HG02840 (cell line): ENCODE measurements around the gene BBC3.

Experiments used
- ATAC-seq: cut with Tn5 transposase; IDR thresholded peaks from one replicate; pipeline ENCODE4 v1.9.1; 2021; ENCODE audit warnings: mild to moderate bottlenecking, moderate library complexity, moderate number of reproducible peaks; ENCODE audit not compliant: unreplicated experiment, low FRiP score

Gene BBC3

GRCh38 chr19:47203254-47203653 lies 27.7 kb downstream of the BBC3 start:
- ATAC-seq = no peak

- ATAC-seq = no peak
Measured at GRCh38 chr19:47200530-47200929, 30.5 kb downstream of the BBC3 start.

GRCh38 chr19:47197141-47197540 lies 33.9 kb downstream of the BBC3 start:
- no peak for ATAC-seq

DNA sequence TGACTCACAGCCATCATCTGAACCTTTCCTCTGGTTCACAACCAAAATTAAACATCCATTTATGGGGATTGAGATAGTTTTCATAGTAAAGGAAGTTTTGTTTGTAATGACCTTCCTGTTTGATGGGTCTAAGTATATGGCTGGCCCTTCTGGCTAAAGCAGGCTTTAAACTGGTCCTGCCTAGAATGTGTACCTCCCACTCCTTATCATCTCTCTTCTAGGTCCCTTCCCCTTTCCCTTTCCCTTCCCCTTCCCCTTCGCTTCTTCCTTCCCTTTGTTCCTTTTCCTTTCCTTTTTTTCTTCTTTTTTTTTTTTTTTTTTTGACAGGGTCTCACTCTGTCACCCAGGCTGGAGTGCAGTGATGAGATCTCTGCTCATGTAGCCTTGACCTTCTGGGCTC lies 35.6 kb downstream of the BBC3 start:
- no peak for ATAC-seq

DNA sequence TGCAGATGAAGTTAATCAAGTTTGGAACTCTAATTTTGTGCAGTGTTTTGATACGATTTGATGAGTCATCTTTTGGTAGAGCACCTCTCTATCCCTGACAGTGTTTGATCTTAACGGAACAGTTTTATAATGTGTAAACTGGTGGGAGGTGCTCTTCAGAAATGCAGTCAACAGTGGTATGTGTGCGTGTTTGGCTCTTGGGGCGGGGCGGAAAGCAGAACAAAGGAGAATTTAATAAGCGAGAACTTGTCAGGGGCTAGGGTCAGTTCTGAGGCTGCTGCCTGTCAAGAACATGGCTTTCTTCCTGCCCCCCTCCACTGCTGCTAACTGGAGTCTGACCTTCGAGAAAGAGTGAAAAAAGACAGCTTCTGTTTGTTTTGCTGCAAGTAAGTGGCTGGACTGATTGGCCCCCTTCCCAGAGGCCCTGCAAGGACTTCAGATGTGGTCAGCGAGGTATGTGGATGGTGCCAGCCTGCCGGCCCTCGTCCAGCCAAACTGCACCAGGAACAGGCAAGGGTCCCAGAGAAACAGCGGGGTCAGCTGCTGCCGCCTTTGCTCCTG lies 40.8 kb downstream of the BBC3 start:
- ATAC-seq = no peak

GRCh38 chr19:47188507-47189033 lies 42.4 kb downstream of the BBC3 start:
- ATAC-seq = no peak

- ATAC-seq = no peak
Measured at GRCh38 chr19:47187797-47188196, 43.2 kb downstream of the BBC3 start.

DNA sequence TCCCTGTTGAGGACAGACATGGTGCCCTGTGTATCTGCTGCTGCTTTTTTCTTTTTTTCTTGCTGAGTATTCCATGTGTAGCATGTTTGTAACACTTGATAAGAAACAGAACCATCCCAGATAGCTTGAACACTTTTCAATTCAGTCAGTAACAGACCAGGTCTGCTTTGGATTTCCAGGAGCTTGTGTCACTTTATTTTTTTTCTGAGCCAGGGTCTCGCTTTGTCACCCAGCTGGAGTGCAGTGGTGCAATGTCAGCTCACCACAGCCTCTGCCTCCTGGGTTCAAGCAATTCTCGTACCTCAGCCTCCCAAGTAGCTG lies 43.7 kb downstream of the BBC3 start:
- no peak for ATAC-seq

DNA sequence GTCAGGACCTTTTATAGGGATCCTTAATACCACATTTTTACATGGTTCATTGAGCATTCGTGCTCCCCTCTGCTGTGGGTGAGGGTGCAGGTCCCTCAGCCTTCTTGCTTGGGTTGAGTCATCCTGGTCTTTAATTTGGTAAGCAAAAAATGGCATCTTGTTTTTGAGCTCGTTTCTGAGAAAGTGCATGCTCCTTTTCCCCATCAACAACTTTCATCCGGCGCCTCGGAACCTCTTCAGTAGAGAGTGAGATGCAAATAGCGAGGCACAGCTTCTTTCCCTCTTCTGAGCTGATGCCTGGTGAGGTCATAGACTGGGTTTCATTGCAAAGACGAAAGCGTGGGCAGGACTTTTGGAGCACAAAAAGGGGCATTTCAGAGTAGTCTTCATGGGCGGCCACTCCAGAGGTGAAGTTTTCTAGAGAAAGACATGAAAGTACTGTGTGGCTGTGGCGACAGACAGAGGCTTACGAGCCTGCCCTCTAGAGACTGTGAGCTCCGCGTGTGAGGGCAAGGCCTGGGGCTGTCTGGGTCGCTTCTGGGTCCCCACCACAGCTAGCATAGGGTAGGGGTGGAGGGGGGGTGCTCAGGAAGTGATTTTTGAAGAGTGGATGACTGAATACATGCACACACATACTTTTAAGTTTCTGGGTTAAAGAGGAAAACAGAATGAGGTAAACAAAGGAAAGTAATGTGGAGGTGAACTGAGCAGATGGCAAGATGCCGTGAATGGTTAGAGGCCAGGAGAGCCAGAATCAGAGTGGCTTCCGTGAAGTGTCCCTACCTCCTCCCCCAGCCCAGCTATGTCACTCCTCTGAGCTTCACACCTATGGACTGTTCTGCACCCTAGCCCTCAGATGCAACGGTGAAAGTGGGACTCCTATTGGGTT lies 44.3 kb downstream of the BBC3 start:
- ATAC-seq = peak; percentile 73

DNA sequence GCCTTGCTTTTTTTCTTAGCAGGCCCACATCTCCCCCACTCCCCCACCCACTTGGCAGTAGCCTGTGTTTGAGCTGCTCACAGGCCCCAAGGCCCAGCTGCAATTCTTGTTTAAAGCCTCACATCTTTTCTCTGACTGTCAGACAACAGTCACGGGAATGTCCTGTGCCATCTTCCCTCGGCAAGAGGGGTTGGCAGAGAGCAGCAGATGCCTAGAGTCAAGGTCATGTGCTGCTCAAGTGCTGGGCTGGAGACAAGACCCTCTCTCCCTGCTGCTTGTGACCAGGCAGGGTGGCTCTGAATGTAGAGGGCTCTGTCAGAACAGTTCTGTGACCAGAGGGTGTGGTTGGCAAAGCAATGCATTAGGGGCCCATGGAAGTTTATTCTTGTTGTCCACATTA lies 47.4 kb downstream of the BBC3 start:
- ATAC-seq = no peak

DNA sequence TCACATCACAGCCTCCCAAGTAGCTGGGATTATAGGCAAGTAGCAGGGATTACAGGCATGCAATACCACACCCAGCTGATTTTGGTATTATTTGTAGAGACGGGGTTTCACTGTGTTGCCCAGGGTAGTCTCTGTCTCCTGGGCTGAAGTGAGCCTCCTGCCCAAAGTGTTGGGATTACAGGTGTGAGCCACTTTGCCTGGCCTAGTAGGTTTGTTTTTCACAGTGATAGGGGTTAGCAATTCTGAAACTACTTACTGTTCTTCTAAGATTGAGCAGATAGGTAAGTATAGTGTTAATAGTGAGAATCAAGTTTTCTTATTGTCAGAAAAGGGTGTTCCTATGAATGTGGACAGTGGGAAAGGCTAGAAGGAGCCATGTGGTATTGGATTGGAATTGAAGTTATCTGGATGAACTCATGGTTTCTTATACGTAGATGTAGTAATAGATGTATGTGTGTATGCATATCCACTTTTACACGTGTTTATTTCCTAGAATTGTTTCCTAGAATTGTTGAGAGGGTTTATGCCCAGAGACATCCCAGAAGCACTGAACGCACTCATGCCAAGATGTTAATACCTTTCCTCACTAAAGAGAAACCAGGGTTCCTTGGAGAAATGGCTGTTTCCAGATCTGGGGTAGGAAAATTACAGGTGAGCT lies 51.2 kb downstream of the BBC3 start:
- no peak for ATAC-seq

DNA sequence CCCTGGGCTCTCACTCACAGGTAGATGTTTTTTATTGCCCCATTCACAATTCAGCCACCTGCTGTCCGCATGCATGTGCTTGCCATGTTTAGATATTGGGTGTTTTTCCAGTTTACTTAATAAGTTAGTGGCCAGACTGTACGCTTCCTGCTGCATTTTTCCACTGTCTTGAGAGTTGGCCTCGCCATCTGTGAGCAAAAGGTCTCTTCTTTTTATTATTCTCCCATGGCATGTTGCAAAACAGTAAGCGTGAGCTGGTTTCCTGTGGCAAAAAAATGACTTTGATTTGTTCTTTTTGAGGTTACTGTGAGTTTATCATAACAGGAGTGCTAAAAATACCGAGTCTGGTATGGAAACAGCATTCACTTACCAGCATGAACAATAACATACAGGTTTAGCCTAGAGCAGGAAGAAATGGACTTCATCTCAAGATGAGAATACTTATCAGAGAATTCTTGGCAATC lies 54.3 kb downstream of the BBC3 start:
- no peak for ATAC-seq

GRCh38 chr19:47176071-47176626 lies 54.9 kb downstream of the BBC3 start:
- ATAC-seq = no peak

DNA sequence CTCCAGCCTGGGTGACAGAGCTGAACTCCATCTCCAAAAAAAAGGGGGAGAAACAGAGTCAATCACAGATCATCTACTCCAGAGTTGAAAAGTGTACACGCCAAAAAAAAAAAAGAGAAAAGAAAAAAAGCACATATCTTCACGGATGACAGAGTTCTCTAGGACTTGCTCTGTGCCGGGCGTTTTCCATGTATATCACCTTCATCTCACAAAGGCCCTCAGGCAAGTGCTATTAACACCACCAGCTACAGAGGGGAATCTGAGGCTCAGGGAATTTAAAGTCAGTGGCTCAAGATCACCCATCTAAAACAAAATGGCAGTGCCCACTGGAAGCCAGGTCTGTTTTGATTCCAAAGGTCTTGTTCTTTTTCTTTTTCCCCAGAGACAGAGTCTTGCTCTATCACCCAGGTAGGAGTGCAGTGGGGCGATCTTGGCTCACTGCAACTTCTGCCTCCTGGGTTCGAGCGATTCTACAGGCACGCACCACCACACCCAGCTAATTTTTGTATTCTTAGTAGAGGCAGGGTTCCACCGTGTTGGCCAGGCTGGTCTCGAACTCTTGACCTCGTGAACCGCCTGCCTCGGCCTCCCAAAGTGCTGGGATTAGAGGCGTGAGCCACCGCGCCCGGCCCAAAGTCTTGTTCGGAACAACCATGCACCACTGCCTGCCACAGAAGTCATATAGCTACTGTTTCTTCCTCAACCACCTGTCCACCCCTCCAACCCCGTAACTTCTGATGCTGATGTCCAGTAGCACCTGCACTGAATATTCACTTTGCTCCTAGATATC lies 58.1 kb downstream of the BBC3 start:
- ATAC-seq = no peak
